NCI-H2081 treated with DMSO at 0.1 percent for 48 hours (cell line): ENCODE measurements around the gene SIGLEC6.
"Not testable (repeated sequence)": the region's sequence is repeated elsewhere in the genome, so short reads cannot be mapped to it uniquely, and the experiment has no call there.

ENCODE experiments used
- DNase-seq: peaks from one replicate; lab custom pipeline; 2025; lab: John Stamatoyannopoulos, UW

SIGLEC6 gene

DNA sequence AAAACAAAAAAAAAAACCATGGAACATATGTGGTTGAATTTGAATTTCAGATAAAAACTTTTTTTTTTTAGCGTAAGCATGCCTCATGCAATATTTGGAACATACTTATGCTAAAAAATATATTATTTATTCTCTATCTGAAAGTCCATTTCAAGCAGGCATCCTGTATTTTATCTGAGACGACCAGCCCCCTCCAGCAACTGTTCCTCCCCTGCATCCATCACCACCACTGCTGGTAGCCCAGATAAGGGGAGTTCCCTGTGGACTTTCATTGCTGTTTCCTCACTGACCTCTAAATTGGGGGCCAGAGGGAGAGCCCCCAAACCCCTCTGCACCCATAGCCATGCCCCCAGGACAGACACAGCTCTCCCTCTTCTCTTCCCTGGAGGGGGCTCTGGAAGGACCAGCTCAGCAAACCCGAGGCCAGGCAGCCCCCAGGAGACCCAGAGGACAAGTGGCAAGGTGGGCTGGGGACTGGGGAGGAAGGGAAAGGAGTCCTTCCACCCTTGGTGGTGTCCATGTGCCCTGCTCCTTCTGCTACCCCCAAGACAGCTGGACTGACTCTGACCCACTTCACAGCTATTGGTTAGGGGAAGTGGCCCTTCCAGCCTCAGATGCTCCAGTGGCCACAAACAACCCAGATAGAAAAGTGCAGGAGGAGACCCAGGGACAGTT, 23.3 kb downstream of the SIGLEC6 start:
- DNase-seq = no peak

DNA sequence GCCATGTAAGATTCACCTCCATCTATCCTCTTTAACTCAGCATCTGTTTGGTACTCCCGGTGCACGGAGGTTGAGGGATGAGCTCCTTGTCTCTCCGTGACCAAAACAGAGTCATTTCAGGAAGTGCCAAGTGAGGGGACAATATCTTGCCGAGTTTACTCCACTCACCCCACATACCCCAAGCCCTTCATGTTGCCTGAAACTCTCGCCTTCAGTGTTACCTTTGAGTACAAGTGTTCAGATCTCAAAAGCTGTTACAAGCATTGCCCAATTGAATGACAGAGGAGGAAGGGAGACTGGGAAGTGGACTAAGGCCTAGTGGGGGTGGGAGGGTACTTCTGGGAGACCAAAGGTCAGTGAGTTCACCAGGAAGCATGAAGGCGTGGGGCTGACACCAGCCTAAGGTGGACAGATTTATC, 23.8 kb downstream of the SIGLEC6 start:
- DNase-seq = no peak

DNA sequence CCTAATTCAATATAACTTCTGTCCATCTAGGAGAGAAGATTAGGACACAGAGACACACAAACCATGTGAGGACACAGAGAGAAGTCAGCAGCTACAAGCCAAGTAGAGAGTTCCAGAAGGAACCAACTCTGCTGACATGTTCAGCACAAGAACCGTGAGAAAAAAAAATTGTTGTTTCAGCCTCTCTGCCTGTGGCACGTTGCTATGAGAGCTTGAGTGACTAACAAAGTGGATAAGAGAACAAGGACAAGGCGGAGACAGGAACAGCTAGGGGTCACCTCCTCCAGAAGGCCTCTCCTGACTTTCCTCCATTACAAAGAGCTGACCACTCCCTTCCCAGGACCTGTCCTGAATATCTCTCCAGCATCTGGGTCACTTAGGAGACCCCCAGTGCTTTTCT, 24.3 kb downstream of the SIGLEC6 start:
- no peak for DNase-seq

DNA sequence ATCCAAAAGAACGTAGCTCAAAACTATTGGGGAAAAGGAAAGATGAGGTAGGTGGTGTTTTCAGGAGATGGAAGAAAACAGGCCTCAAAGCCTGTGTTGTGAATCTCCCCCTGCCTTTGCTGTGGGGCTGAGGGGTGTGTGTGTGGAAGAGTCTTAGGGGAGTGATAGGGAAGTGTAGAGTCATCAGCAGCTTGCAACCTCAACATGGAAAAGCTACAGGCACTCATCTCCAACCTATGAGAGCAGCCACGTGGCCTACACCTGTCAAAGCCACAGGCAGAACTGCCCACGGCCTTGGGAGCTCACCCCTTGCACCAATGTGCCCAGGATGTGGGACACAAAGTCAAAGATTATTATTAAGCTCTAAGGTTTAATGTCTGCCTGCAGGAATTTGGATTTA, 25.6 kb downstream of the SIGLEC6 start:
- DNase-seq = no peak

DNA sequence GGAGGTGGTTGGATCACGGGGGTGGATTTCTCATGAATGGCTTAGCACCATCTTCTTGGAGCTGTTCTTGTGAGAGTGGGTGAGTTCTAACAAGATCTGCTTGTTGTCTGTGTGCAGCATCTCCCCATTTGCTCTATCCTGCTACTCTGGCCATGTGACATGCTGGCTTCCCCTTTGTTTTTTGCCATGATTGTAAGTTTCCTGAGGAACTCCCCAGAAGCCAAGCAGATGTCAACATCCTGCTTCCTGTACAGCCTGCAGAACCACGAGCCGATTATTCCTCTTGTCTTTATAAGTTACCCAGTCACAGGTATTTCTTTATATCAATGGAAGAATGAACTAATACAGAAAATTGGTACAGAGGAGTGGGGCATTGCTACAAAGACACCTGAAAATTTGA, 27.6 kb downstream of the SIGLEC6 start:
- no peak for DNase-seq

DNA sequence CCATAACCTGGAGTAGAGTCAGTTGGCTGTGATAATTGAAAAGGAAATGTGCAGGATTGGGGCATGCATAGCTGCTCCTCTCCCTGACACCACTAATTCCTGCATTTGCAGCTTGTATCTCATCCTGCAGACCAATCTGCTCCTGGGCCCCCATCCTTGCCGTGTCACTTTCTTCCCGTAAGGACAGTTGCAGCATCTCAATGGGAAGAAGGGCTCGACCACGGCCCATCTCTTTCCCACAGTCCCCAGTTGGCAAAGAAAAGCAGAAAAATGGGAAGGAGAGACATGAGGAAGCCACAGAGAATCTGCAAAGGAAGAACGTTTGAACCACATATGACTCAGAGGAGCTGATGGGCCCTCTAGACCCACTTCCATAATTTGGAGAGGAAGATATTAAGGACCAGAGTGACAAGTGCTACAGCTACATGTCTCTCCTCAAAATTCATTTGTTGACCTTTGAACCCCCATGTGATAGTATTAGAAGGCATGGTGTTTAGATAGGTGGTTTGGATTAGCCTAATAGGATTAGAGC, 28.1 kb downstream of the SIGLEC6 start:
- no peak for DNase-seq

DNA sequence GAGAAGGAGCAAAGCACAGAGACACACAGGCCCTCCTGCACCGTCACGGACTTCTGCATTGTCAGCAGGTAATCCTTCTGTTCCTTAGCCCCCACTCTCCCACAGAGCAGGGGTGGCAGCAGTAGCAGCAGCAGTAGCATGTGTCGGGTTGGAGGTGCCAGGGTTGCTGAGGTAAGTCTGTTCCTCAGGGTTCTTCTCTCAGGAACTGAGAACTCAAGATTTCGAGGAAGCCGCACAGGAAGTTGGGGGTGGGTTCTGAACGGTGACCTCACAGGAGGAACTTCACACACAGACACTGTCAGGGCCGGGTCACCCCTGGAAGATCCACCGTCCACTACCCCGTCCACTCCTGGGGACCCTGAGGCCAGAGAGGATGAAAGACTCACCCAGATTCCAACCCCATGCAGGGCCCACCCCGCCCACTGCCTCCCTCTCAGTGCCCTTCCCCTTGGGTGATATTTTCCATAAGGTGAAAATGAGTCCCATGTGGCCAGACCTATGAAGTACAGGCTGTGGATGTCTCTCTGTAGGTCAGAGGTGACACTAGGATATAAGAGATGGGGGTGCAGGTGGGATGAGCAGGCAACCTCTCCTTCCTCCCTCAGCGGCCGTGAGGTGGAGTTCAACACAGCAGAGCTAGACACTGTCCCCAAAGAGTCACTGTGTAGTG, 29.7 kb downstream of the SIGLEC6 start, which contains the start of gene SIGLEC12:
TSS of gene SIGLEC12 (minus strand) at position 207 of the 670 bp plus-strand sequence. CDS start at position 140, 67 bp downstream.
- DNase-seq = no peak

DNA sequence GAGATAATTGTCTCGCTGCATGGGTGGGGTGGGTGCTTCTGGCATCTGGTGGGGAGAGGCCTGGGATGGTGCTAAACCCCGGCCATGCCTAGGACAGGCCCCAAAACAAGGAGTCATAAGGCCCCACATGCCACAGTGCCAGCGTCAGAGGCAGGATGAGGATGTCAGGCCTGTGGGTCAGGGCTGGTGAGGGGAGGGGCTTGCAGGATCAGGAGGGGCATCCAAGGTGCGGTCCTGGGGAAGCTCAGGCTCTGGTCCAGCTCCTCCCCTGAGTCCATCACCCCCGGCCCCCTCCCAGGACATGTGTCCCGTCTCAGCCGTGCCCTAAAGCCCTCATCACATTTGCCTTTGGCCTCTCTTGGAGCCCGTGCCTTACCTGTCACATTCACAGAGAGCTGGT, 30.5 kb downstream of the SIGLEC6 start:
- DNase-seq = not testable (repeated sequence)

DNA sequence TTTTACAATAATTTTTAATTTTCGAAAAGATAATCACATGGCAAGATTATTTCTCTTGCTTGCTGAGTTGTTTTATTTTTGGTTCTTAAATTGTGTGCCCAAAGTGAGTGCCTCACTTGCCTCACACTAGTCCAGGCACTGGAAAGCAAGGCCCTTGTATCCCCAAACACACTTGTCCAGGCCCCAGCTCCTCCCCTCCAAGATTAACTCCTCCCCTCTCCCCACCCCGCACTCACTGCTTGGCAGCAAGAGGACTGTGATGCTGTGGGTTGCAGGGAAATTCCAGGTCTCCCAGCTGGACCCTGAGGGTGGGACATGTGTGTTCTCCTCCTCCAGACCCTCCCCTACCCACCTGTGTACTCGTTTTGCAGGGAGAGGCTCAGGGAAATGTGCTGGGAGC, 33.8 kb downstream of the SIGLEC6 start:
- no peak for DNase-seq

DNA sequence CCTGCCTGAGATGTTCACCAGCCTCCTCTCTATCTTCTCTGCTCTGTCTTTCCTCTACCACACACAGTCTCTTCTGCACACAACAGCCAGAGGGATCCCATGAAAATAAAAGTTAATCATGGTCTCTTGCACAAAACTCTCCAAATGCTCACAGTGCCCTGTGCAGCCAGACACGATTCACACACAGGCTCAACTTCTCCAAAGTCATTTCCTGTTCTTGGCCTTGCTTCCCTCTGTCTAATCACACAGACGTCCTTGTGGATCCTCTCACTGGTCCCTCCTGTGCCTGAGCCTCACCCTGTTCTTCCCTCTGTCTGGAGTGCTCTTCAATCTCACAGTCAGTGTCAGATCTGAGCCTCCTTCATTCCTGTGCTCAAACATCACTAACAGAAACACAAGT, 37.7 kb downstream of the SIGLEC6 start:
- DNase-seq = no peak

DNA sequence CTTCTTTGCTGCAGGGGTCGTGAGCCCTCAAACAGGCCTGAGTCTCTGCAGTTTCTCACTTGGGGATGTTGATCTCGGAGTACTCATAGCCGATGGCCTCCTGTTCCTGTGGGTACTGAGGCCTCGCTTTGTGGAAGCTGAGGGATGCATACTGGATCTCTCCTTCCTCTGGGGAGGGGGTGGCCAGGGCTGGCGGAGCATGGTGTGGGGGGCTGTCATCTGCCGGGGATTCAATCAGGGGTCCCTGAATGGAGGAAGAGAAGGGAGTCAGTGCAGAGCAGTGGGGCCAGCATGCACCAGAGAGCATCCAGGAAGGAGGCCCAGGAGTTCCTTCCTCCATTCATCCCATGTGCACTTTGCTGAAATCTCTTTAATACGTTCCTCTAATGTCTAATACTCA, 39.9 kb downstream of the SIGLEC6 start:
- DNase-seq = no peak

DNA sequence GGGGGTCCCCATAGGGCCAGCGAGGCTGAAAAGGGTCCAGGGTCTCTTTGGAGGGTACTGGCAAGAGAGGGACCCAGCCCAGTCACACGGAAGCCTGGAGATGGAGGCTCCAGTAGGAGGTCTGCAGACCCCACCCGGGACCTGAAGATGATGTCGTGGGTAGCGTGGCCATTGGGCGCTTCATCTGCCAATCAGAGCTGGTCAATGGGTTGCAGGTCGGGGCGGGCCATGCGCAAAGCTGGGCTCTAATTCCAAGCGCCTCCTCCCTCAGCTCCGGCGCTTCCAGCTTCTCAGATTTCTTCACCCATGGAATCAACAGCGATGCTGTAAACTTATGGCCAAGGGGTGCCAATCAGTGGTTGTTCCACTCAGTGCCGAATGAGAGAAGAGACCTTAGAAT, 40.8 kb downstream of the SIGLEC6 start:
- no peak for DNase-seq

DNA sequence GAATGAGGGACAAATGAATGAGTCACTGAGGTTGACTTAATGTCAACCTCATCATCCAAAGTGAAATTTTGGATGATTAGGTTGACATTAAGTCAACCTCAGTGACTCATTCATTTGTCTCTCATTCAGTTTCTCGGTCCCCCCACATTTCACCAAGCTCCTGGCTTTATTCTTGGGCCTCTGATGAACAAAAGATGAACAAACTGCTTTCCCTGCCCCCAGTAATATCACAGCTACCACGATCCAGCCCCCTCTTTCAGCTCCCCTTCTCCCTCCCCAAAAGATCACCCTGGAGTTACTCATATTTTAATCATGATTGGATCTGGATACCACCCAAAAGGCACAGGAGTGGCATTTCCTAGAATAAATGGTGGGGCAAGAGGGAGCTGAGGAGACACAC, 42.4 kb downstream of the SIGLEC6 start:
- DNase-seq = no peak

DNA sequence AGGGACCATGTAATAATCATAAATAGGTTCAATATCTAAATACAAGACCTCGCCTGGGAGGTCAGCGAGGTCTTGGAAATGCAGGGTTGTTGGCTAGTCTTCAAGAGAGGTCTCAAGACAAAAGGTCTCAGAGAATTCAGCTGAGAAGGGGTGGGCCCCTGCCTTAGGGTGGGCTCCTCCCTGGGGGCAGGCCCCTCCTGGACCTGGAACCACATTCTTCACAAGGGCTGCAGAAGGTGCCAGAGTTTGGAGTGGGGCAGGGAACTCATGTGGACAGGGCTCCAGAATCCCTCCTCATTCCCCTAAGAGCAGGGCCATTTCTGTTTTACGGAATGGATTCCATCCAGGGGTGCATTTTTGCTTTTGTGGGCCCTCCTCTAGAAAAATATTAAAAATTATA, 43.0 kb downstream of the SIGLEC6 start:
- DNase-seq = no peak

DNA sequence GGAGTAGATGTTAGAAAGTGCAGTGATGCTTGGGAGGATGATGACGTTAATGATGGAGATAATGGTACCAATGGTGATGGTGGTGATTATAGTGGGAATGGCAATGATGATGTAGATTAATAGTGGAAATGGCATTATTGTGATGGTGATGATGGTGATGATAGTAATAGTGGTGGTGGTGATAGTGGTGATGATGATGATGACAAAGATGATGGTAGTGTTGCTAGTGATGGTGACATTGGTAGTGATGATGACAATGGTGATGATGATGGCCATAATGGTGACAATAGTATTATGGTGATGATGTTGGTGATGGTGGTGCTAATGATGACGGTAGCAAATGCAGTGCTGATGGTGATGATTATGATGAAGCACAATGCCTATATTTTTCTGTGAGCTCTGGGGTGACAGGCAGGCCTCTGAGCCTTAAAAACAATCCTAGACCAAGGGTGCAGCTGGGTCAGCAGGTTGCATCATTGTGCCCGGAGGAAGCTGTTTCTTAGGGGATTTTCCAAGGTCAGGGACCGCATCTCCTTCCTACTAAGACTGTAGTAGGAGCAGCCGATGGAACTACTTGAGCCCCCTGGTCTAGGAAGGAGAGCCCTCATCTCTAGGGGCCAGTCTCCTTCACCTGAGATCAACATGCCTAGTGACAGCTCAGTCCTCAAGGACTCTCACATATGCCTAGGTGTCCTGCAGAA, 45.4 kb downstream of the SIGLEC6 start:
- no peak for DNase-seq

DNA sequence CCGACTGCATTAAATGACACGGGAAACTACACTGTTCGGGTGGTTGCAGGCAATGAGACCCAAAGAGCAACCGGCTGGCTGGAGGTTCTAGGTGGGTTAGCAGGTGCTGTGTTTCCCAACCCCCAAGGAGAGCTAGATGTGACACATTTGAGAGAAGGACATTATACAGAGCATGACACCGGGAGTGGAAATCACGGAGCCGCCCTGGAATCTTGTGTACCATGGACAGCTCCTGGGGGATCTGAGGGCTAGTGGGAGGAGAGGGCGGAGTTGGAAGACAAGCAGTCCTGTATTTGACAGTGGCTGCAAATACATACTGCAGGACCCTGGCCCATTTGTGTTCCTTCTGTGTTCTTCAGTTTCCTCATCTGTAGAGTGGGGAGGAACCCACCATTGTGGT, 50.9 kb downstream of the SIGLEC6 start:
- no peak for DNase-seq

DNA sequence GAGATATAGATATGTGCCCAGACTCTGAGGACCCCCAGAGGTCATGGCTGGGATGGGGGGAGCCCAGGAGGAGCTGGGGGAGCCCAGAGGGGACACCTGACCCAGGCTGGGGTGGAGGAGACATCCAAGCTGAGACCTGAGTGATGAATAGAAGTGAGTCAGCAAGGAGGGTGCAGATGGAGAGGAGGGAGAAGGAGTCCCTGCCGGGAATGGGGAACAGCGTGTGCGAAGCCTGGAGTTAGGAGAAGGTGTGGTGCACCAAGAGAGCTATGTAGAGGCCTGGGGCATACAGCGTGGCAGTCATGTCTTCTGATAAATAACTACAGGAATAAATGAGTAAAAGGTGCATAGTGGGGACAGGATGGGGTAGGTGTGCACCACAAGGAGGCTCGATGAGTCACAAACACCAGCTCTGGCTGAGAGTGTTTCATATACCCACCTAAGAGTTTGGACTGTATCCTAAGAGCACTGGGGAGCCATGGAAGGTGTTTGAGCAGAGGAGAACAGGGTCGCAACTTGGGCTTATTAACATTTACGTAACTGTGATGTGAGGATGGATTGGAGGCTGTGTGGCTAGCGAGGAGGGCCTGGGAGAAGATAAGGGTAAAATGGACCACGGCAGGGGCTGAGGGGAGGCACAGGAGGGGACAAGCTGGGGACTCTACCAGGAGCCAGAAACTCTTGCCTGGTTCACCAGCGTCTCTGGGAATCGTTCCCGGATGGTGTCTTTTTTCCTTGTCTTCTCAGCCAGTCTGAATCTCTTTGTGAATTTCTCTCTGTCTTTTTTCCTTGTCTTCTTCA, 51.7 kb downstream of the SIGLEC6 start:
- no peak for DNase-seq

DNA sequence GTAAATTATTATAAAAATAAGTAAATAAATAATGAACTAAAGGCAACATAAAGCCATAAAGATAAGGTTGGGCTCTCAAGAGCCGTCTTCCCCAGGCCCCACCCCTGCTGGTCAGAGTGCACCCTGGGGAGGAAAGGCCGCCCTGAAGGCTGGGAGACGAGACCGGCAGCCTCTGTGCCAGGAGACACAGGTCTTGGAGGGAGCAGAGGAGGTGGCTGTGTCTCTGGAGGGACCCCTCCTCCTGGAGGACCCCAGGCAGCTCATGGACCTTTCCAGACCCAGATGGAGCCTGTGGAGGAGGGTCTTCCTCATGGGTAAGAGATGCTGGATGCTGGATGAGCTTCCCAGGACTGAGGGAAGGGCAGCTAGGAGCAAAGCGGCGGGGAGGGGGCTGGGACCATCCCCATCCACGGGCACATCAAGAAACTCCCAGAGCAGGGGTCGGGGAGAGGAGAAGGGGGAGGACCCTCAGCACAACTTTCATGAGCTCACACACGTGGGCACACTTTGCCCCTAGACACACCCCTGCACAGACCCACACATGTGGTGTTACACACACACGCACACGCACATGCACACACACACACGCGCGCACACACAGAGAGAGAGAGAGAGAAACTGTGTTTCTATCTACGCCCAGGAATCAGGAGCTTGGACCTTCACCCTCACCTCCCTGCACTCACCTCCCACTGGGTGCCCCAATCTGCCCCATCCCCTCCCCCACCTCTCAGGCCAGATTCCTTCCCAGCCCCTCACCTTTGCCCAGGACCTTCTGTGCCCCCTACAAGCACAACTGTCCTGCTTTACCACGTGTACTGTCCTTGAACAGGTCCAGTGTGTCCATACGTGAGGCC, 52.9 kb downstream of the SIGLEC6 start, which contains the start of gene CEACAM18:
TSS of gene CEACAM18 (plus strand) at position 159 of the 854 bp plus-strand sequence.
- no peak for DNase-seq

DNA sequence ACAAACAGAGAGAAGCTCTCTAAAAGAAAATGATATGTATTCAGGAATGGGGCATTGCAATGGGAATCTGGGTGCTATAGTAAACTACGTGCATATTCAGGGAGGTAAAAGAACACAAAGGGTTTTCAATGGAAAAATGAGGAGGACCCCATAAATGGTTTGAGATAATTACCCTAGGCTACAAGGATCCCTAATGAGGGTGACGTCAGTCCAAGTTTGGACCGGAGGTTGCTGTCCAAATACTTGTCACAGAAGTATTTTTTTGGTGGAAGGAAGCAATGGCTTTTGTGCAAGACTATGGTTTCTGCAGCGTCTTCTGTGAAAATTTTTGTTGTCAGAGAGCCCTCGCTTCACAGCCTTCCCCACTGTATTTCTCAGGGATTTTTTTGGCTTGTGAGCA, 54.1 kb downstream of the SIGLEC6 start:
- no peak for DNase-seq

DNA sequence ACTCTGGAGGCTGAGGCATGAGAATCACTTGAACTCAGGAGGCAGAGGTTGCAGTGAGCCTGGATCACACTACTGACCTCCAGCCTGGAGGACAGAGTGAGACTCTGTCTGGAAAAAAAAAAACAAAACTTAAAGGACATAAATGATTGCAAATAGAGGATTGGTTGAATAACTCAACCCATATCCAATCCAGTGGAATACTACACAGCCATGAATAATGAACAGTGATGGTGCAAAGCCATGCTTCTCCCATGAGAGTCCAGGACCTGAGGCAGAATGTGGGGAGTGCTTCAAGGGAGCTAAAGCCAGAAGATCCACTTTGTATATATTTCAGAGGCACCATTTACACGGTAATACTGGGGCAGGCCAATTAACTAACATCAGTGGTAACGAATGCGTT, 55.3 kb downstream of the SIGLEC6 start:
- no peak for DNase-seq
